ENCODE measurements around the gene CLSTN1. TPM values are rescaled to one million over a fixed set of nuclear protein-coding genes. Genes with fewer than 3 reads are reported as not detected.

Gene CLSTN1
- total RNA-seq, 1 experiment from 2014 or later = 38.5 TPM

DNA sequence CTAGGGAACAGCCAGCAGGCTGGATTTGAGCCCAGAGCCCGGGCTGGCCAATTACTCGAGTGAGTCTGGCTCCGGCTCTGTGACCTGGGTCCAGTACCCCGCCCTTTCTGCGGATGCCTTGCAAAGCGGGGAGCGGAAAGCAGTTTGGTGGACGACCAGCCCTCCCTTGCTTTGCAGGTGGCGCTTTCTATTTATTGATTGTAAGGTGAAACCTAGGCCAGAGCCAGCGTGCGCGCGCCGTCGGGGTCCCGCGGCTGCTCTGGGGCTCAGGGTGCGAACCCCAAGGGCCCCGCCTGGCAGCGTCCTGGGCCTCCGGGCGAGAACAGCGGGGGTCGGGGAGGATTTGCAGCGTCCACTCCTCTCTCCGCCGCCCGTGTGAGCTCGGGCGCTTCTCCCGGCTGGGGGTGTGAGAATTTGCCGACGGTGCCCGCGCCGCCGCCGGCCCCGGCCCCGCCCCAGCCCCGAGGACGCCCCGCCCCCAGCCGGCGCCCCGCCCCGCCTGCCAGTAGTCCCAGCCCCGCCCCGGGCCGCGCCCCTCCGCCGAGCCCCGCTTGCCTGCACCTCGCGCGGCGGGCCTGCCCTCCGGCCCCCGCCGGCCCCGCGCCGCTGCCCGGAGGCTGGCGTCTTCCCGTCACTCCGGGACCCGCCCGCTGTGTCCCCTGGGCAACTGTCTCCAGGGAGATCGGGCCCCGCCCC is 134.6 kb downstream of the CLSTN1 start:
- in situ Hi-C loops (cut with HindIII; ENCODE audit: low pct_unique_long_range_greater_than_20kb, low sequenced_read_pairs) = no loop called here
- DNase-seq (ENCODE audit: low read depth, low spot score) = peak; percentile 71

- DNase-seq (ENCODE audit: low read depth, low spot score) = no peak
- in situ Hi-C loops (cut with HindIII; ENCODE audit: low pct_unique_long_range_greater_than_20kb, low sequenced_read_pairs) = no loop called here
These were observed 135.2 kb downstream of the CLSTN1 start for GRCh38 chr1:9688599-9688998.

DNA sequence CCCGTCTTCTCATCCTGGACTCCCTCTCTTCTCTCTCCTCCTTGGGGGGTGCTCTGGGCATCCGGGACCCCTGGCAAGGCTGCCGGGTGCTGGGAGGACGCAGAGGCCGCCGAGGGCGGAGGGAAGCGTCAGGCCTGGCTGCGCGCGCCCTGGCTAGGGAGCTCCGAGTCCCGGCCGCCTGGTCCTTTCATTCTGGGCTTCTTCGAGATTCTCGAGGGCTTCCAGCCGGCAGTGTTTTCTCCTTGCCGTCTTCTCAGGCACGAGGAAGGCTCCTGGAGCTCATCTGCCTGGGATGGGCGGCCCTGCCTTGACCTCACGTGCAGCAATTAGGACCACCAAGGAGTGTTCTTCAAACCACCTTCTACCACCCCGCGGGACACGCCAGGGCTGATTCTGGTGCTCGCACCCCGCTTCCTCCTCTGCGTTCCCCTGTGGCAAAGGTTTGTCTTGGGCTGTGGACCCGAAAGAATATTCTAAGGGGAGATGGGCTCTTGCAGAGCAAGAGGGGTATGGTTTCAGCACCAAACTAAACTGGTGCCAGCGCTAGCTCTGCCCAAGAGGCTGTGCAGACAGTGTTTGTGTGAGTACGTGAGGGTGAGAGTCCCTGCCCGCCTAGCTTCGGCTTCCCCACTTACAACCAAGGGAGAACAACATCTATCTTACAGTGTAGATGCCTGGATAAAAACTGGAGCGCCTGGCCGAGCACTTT is 135.7 kb downstream of the CLSTN1 start:
- DNase-seq (ENCODE audit: low read depth, low spot score) = no peak
- in situ Hi-C loops (cut with HindIII; ENCODE audit: low pct_unique_long_range_greater_than_20kb, low sequenced_read_pairs) = no loop called here

DNA sequence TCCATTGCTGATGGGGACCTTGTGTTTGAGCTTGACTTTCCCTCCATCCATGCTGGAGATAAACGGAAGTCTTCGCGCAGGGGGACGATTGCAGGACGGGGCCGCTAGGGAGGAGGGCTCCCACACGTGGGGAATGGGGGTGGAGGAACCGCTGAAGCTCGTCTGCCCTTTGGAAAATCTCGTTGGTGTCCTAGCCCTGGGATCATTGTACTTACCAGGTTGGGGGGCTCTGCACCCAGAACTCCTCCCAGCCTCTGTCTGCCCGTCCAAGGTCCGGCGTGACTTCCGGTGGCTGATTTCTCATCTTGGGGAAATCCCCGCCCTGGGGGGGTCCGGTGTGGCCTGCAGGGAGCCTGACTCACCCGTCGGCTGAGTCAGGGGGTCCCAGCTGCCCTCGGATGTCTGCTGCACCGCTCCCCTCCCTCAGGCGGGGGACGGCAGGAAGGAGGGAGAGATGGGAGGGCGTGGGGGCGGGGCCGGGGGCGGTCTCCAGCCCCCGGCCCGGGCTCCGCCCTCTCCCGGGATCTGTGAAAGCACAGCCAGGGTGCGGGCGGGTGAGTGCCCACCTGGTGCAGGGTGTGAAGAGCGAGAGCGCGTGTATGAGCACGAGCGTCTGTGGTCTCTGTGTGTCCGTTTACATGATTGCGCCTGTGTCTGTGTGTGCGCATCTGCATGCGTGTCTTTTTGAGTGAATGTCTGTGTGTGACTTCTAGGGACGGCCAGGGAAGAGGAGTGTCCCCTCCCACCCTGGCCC is 136.5 kb downstream of the CLSTN1 start:
- DNase-seq (ENCODE audit: low read depth, low spot score) = peak; percentile 57
- in situ Hi-C loops (cut with HindIII; ENCODE audit: low pct_unique_long_range_greater_than_20kb, low sequenced_read_pairs) = no loop called here

DNA sequence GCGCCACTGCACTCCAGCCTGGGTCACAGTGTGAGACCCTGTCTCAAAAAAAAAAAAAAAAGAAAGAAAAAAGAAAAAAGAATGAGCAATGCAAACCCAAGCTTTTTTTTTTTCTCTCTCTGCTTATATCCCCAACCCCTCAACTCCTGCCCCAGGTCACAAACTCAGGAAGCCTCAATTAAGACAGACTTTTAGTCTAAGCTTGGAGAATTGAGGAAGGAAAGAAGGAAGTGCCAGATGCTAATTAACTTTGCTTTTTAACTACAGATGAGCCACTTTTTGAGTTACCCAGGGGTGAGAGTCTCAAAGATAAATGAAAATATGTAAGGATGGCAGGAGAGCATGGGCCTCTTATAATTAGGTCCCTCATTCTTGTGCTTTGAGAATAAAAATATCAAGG is 139.0 kb downstream of the CLSTN1 start:
- no peak for DNase-seq (ENCODE audit: low read depth, low spot score)
- in situ Hi-C loops (cut with HindIII; ENCODE audit: low pct_unique_long_range_greater_than_20kb, low sequenced_read_pairs) = no loop called here

DNA sequence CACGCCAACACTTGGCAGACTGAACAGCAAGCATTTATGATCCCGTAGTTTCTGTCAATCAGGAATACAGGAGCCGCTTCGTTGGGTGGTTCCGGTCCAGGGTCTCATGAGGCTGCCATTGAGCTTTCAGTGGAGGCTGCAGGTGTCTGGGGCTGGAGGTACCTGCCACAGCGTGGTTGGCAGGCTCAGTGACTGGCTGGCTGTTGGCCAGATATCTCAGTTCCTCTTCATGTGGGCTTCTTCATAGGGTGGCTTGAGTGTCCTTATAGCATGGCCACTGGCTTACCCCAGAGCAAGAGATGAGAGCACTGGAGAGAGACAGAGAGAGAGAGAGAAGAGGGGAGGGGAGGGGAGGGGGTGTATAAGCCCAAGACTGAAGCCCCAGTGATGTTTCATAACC is 142.9 kb downstream of the CLSTN1 start:
- DNase-seq (ENCODE audit: low read depth, low spot score) = no peak
- in situ Hi-C loops (cut with HindIII; ENCODE audit: low pct_unique_long_range_greater_than_20kb, low sequenced_read_pairs) = no loop called here

DNA sequence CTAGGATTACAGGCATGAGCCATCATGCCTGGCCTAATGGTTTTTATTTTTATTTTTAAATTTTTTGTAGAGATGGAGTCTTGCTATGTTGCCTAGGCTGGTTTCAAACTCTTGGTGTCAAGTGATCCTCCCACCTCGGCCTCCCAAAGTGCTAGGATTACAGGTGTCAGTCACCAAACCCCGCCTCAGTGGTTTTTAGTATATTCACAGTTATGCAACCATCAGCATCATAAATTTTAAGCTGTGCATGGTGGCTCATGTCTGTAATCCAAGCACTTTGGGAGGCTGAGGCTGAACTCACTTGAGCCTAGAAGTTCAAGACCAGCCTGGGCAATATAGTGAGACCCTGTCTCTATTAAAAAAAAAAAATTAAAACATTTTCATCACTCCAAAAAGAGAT is 143.7 kb downstream of the CLSTN1 start:
- in situ Hi-C loops (cut with HindIII; ENCODE audit: low pct_unique_long_range_greater_than_20kb, low sequenced_read_pairs) = no loop called here
- no peak for DNase-seq (ENCODE audit: low read depth, low spot score)

Other genes starting within 250 kb of the CLSTN1 start
- 4.8 and 7.8 TPM in 2 replicates for gene TMEM201, start 235.1 kb downstream of the CLSTN1 start, total RNA-seq (2014; rRNA removed; shearing (Covaris generic))
- gene PIK3CD, start 172.2 kb downstream of the CLSTN1 start, total RNA-seq (2014; rRNA removed; shearing (Covaris generic)) = 17.7 and 18.4 TPM in 2 replicates
- gene CTNNBIP1, start 86.3 kb upstream of the CLSTN1 start, total RNA-seq (2014; rRNA removed; shearing (Covaris generic)) = 27.1 and 38.3 TPM in 2 replicates
- 30.0 and 35.7 TPM in 2 replicates for gene LZIC, start 119.4 kb upstream of the CLSTN1 start, total RNA-seq (2014; rRNA removed; shearing (Covaris generic))
- gene NMNAT1, start 119.5 kb upstream of the CLSTN1 start, total RNA-seq (2014; rRNA removed; shearing (Covaris generic)) = 8.6 and 9.9 TPM in 2 replicates
- not detected in 2 replicates for gene RBP7, start 173.3 kb upstream of the CLSTN1 start, total RNA-seq (2014; rRNA removed; shearing (Covaris generic))
- gene UBE4B, start 209.0 kb upstream of the CLSTN1 start, total RNA-seq (2014; rRNA removed; shearing (Covaris generic)) = 28.9 and 29.9 TPM in 2 replicates

All from SK-MEL-5 (cell line).